GM12878 (cell line): ENCODE data around the gene CACTIN.
"Not testable (repeated sequence)": the region's sequence is repeated elsewhere in the genome, so short reads cannot be mapped to it uniquely, and the experiment has no call there.

ENCODE experiments used
- CTCF ChIP-seq, 3 experiments: IDR thresholded peaks in 2 of 3; conservative IDR thresholded peaks in 1 of 3; 2 replicates each; pipeline ENCODE4 v1.5.1; 2011; ENCODE audit warnings: low read depth in 3 of 3, low read length in 3 of 3, mild to moderate bottlenecking in 3 of 3, control low read depth in 2 of 3, moderate library complexity in 2 of 3, inconsistent platforms in 1 of 3, mixed read lengths in 1 of 3; ENCODE audit not compliant: control insufficient read depth in 2 of 3, insufficient read depth in 1 of 3; ENCODE audit errors: extremely low read depth in 1 of 3
- ESRRA ChIP-seq: IDR thresholded peaks from 2 replicates; pipeline ENCODE4 v1.6.1; 2012; ENCODE audit warnings: mild to moderate bottlenecking, low read length, improper control_type of control experiment
- HDAC6 ChIP-seq: fragments of 200-600 bp; sonication (generic); IDR thresholded peaks from one replicate; pipeline ENCODE4 v1.8.0; 2017; ENCODE audit warnings: antibody characterized with exemption; ENCODE audit not compliant: unreplicated experiment
- MEF2A ChIP-seq: IDR thresholded peaks from 2 replicates; pipeline ENCODE4 v1.6.1; 2011; ENCODE audit warnings: low read depth, mild to moderate bottlenecking, low read length, moderate library complexity; ENCODE audit not compliant: insufficient read depth
- MYC ChIP-seq: IDR thresholded peaks from 2 replicates; pipeline ENCODE4 v1.6.1; 2011; ENCODE audit warnings: mild to moderate bottlenecking, low read length, moderate library complexity, inconsistent platforms; ENCODE audit not compliant: insufficient read depth, insufficient replicate concordance, insufficient read length, severe bottlenecking
- POLR2A ChIP-seq: IDR thresholded peaks from 2 replicates; pipeline ENCODE4 v1.6.1; 2011; ENCODE audit warnings: low read depth, mild to moderate bottlenecking, low read length
- RAD21 ChIP-seq: IDR thresholded peaks from 2 replicates; pipeline ENCODE4 v1.6.1; 2011; ENCODE audit warnings: mild to moderate bottlenecking, low read depth, low read length, moderate library complexity; ENCODE audit not compliant: insufficient read depth
- REST ChIP-seq: IDR thresholded peaks from 2 replicates; pipeline ENCODE4 v1.6.1; 2012; ENCODE audit warnings: mild to moderate bottlenecking, low read depth, low read length
- RFX5 ChIP-seq: IDR thresholded peaks from 2 replicates; pipeline ENCODE4 v1.6.1; 2011; ENCODE audit warnings: low read depth, low read length, improper control_type of control experiment
- SP1 ChIP-seq: IDR thresholded peaks from one replicate; pipeline ENCODE4 v1.6.1; 2011; ENCODE audit warnings: low read depth, low read length
- ZSCAN29 ChIP-seq: fragments of 450-650 bp; IDR thresholded peaks from 2 replicates; pipeline ENCODE4 v1.6.1; 2017; ENCODE audit warnings: mild to moderate bottlenecking, moderate library complexity
- TF ChIP-seq, protein P1 (sequence below): IDR thresholded peaks from 2 replicates; pipeline ENCODE4 v1.6.1; 2011; ENCODE audit warnings: low read depth, low read length, improper control_type of control experiment, borderline replicate concordance
- TF ChIP-seq, protein P2 (sequence below): IDR thresholded peaks from 2 replicates; pipeline ENCODE4 v1.6.1; 2012; ENCODE audit warnings: low read length, inconsistent platforms

GRCh38 chr19:3584036-3584802, 42.4 kb downstream of the CACTIN start:
- TF ChIP-seq, protein P1, sequence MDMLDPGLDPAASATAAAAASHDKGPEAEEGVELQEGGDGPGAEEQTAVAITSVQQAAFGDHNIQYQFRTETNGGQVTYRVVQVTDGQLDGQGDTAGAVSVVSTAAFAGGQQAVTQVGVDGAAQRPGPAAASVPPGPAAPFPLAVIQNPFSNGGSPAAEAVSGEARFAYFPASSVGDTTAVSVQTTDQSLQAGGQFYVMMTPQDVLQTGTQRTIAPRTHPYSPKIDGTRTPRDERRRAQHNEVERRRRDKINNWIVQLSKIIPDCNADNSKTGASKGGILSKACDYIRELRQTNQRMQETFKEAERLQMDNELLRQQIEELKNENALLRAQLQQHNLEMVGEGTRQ: not testable (repeated sequence)
- not testable (repeated sequence) for TF ChIP-seq RFX5; CTCF (IDR thresholded peaks at IDR 0.05 in 2 of 3, conservative IDR thresholded peaks at IDR 0.05 in 1 of 3; ENCODE audit: control insufficient read depth in 2 of 3, extremely low read depth in 1 of 3, insufficient read depth in 1 of 3, low read depth in 3 of 3, low read length in 3 of 3); MEF2A; ESRRA; POLR2A; HDAC6; SP1; REST; RAD21; ZSCAN29; MYC
- TF ChIP-seq, protein P2, sequence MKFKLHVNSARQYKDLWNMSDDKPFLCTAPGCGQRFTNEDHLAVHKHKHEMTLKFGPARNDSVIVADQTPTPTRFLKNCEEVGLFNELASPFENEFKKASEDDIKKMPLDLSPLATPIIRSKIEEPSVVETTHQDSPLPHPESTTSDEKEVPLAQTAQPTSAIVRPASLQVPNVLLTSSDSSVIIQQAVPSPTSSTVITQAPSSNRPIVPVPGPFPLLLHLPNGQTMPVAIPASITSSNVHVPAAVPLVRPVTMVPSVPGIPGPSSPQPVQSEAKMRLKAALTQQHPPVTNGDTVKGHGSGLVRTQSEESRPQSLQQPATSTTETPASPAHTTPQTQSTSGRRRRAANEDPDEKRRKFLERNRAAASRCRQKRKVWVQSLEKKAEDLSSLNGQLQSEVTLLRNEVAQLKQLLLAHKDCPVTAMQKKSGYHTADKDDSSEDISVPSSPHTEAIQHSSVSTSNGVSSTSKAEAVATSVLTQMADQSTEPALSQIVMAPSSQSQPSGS: not testable (repeated sequence)
